SU-DHL-6 (cell line): ENCODE data around the gene DENND6B.

ENCODE experiments used
- CTCF ChIP-seq: fragments of 200-600 bp; sonication (generic); IDR thresholded peaks from one replicate; pipeline ENCODE4 v1.5.1; 2017; ENCODE audit warnings: antibody characterized with exemption, mild to moderate bottlenecking, low read length, moderate library complexity; ENCODE audit not compliant: insufficient read depth, poor library complexity, severe bottlenecking
- EZH2phosphoT487 ChIP-seq: fragments of 200-600 bp; sonication (generic), shearing (Covaris generic); conservative IDR thresholded peaks from 2 replicates; pipeline ENCODE4 v1.6.1; 2018; ENCODE audit warnings: mild to moderate bottlenecking, antibody characterized with exemption, low read length, moderate library complexity, mixed read lengths

- no peak for TF ChIP-seq CTCF
- TF ChIP-seq EZH2phosphoT487 = no peak
Measured at GRCh38 chr22:50363166-50363802, 36.5 kb upstream of the DENND6B start.
